Naive thymus-derived CD4-positive, alpha-beta T cell (primary cell): ENCODE data around the gene TRAPPC14. TPM values are rescaled to one million over a fixed set of nuclear protein-coding genes. Genes with fewer than 3 reads are reported as not detected.

Source experiments
- ATAC-seq: fragments of 150-1000 bp; cut with Tn5 transposase; 2 replicates; pipeline ENCODE4 v1.10.0; 2021; ENCODE audit warnings: mild to moderate bottlenecking, moderate library complexity
- CTCF ChIA-PET: fragments of 350-600 bp; sonication (Branson Sonifier 250); formaldehyde crosslinking; loops from one replicate; lab custom pipeline; 2021; ENCODE audit warnings: antibody characterized with exemption; lab: Charles Lee
- POLR2A ChIA-PET: fragments of 350-600 bp; sonication (Branson Sonifier 250); formaldehyde crosslinking; loops from one replicate; lab custom pipeline; 2021; ENCODE audit warnings: antibody characterized with exemption, inconsistent platforms; lab: Charles Lee
- DNase-seq, 9 donors: peaks; one replicate each; pipeline versions ENCODE4 v3.0.0 to v3.0.0-alpha.2; 2020 to 2022; ENCODE audit warnings: mixed read lengths in 1 of 9
- H3K27ac ChIP-seq: one replicate; pipeline ENCODE4 v1.7.0; 2013; ENCODE audit warnings: mild to moderate bottlenecking, low read depth, low read length, moderate library complexity
- H3K27me3 ChIP-seq, 2 donors: one replicate each; pipeline ENCODE4 v1.7.0; 2013; ENCODE audit warnings: low read length in 2 of 2, mild to moderate bottlenecking in 2 of 2, moderate library complexity in 2 of 2; ENCODE audit not compliant: control insufficient read depth in 2 of 2, insufficient read depth in 2 of 2
- H3K36me3 ChIP-seq, 3 experiments: 1 replicate in 2 of 3; 2 replicates in 1 of 3; pipeline ENCODE4 v1.7.0; 2013; ENCODE audit warnings: low read length in 3 of 3, mild to moderate bottlenecking in 3 of 3, moderate library complexity in 1 of 3; ENCODE audit not compliant: insufficient read depth in 3 of 3, control insufficient read depth in 2 of 3
- H3K4me1 ChIP-seq, 2 donors: one replicate each; pipeline ENCODE4 v1.7.0; 2013; ENCODE audit warnings: low read length in 2 of 2, mild to moderate bottlenecking in 2 of 2, moderate library complexity in 1 of 2; ENCODE audit not compliant: control insufficient read depth in 2 of 2, insufficient read depth in 2 of 2
- H3K4me3 ChIP-seq: 2 replicates; pipeline ENCODE4 v1.7.0; 2013; ENCODE audit warnings: mild to moderate bottlenecking, low read length
- H3K9me3 ChIP-seq, 3 experiments: 1 replicate in 2 of 3; 2 replicates in 1 of 3; pipeline ENCODE4 v1.7.0; 2013; ENCODE audit warnings: low read length in 3 of 3; ENCODE audit not compliant: control insufficient read depth in 2 of 3
- H3K27ac Mint-ChIP-seq, 9 donors: one replicate each; pipeline ENCODE4 v1.8.0; 2020 to 2022; ENCODE audit warnings: mixed read lengths in 9 of 9, mild to moderate bottlenecking in 8 of 9, moderate library complexity in 5 of 9, inconsistent platforms in 2 of 9
- H3K27me3 Mint-ChIP-seq, 5 donors: one replicate each; pipeline ENCODE4 v1.8.0; 2021 to 2022; ENCODE audit warnings: mixed read lengths in 5 of 5, mild to moderate bottlenecking in 1 of 5
- H3K36me3 Mint-ChIP-seq, 5 donors: one replicate each; pipeline ENCODE4 v1.8.0; 2020 to 2022; ENCODE audit warnings: mixed read lengths in 5 of 5, mild to moderate bottlenecking in 3 of 5, inconsistent platforms in 1 of 5
- H3K4me1 Mint-ChIP-seq, 7 donors: one replicate each; pipeline ENCODE4 v1.8.0; 2020 to 2022; ENCODE audit warnings: mixed read lengths in 7 of 7, mild to moderate bottlenecking in 3 of 7, inconsistent platforms in 1 of 7
- H3K4me3 Mint-ChIP-seq, 10 donors: one replicate each; pipeline ENCODE4 v1.8.0; 2020 to 2022; ENCODE audit warnings: mild to moderate bottlenecking in 10 of 10, mixed read lengths in 10 of 10, moderate library complexity in 6 of 10, inconsistent platforms in 2 of 10
- H3K9me3 Mint-ChIP-seq, 11 donors: one replicate each; pipeline ENCODE4 v1.8.0; 2020 to 2022; ENCODE audit warnings: mixed read lengths in 11 of 11, mild to moderate bottlenecking in 4 of 11, inconsistent platforms in 1 of 11, moderate library complexity in 1 of 11
- intact Hi-C, 2 donors: fragments of 100-400 bp; cut with micrococcal nuclease; formaldehyde crosslinking; loops; one replicate each; pipeline ENCODE4 v1.15.1; 2023
- polyA plus RNA-seq, 2 donors: library from polyadenylated mRNA; unstranded; fragments of 300-500 nt; fragmentation: Illumina TruSeq; gene quantifications; one replicate each; pipeline ENCODE4 v1.2.3, GENCODE V29; 2021
- total RNA-seq, 6 experiments: library from RNA in 5 of 6; stranded (reverse) in 5 of 6; gene quantifications; 1 replicate in 5 of 6; 2 replicates in 1 of 6; pipeline ENCODE4 v1.2.3 and lab custom pipeline; 2021 to 2026

Gene TRAPPC14
- total and polyA plus RNA-seq, 7 experiments from 2014 or later, result 3.2 to 102 (median 63.8) TPM

DNA sequence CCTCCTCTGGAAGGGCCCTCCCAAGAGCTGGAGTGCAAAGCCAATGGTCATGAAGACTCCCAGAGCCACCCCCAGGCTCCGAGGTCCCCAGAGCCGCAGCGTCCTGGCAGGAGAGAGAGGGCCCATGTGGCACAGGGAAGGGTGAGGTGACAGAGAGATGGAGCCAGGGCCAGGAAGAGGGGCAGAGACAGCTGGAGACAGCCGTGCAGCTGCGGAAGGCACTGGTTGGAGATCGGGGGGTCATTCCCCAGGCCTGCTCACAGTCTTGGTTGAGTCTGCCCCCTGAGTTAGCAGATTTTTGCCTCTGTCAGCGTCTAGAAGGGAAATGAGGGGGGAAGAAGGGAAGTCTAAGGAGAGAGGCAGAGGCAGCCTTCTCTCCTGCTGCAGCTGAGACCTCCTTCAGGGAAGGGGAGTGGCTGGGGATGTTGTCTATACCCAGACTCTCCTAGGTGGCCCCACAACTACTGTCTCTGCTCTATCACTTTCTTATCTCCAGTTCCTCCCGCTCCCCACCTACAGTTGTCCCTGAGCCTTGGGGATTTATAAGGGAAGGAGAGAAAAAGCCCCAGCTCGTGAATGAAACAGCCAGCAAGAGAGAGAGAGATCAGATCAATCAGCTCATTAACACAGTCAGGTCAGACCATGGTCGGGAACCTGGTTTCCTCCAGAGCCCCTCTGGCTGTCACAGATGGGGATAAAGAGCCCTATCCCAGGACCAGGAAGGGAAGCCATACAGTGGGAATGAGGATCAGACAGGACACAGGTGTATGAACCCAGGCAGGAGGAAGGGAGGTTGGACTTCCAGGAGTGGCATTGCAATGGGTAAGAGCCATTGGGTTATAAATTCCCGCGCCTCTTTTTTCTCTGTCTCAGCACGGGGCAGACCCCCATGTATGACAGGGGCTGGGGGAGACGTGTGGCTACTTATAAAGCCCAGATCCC is 8.7 kb upstream of the TRAPPC14 start:
- ChIA-PET CTCF (interaction anchor here (0.6 to 4.2 kb wide), 15 partner anchors 9 to 485 kb away, joined by 3 to 18 read pairs (median 5); partner anchors contain the start of genes GPC2, STAG3 and TRAPPC14), POLR2A (interaction anchor here (0.9 to 23.1 kb wide), 15 partner anchors 13 to 53 kb away, joined by 3 to 383 read pairs (median 5); partner anchors contain the start of genes GPC2, LAMTOR4, MBLAC1 and PVRIG)
- peaks cover 0 to 4% (median 0%) of the 10 kb centered on the region in 5 donors for H3K36me3 Mint-ChIP-seq
- H3K27ac Mint-ChIP-seq, result peak overlapping the region; percentile 87 to 99 (median 96)
- Histone ChIP-seq H3K9me3 (no peaks in the 10 kb centered on the region), H3K4me3 (peak overlapping the region; percentile 69), H3K27ac (peak overlapping the region; percentile 81), H3K36me3 (no peaks in the 10 kb centered on the region), H3K4me1 (peaks cover 30 to 82% of the 10 kb centered on the region in 2 donors), H3K27me3 (no peaks in the 10 kb centered on the region)
- intact Hi-C loops, result loop anchor here (1.0 to 5.0 kb wide), 3 partner anchors 9 to 35 kb away; partner anchors contain the start of gene TRAPPC14 (in 2 of the 2)
- peak overlapping the region; percentile 86 to 95 (median 92) for H3K4me3 Mint-ChIP-seq
- H3K27me3 Mint-ChIP-seq, result peaks cover 0 to 27% (median 5%) of the 10 kb centered on the region in 5 donors
- no peaks in the 10 kb centered on the region for H3K9me3 Mint-ChIP-seq
- ATAC-seq, result no peak
- peaks cover 54 to 93% (median 82%) of the 10 kb centered on the region in 7 donors for H3K4me1 Mint-ChIP-seq
- DNase-seq, result no peak

GRCh38 chr7:100166317-100166940 is 7.9 kb upstream of the TRAPPC14 start:
- intact Hi-C loops, result loop anchor here (1.0 to 5.0 kb wide), 3 partner anchors 8 to 34 kb away; partner anchors contain the start of gene TRAPPC14 (in 2 of the 2)
- peak overlapping the region; percentile 69 for H3K4me3 ChIP-seq
- POLR2A ChIA-PET, result interaction anchor here (0.8 to 23.1 kb wide), 15 partner anchors 14 to 54 kb away, joined by 3 to 383 read pairs (median 5); partner anchors contain the start of genes GPC2, LAMTOR4, PVRIG and STAG3
- H3K27me3 Mint-ChIP-seq, result peaks cover 0 to 27% (median 5%) of the 10 kb centered on the region in 5 donors
- no peaks in the 10 kb centered on the region for H3K36me3 ChIP-seq
- peaks cover 30 to 78% of the 10 kb centered on the region in 2 donors for H3K4me1 ChIP-seq
- H3K4me1 Mint-ChIP-seq, result peaks cover 54 to 94% (median 83%) of the 10 kb centered on the region in 7 donors
- no peaks in the 10 kb centered on the region for H3K9me3 Mint-ChIP-seq
- no peaks in the 10 kb centered on the region for H3K27me3 ChIP-seq
- CTCF ChIA-PET, result interaction anchor here (0.9 to 4.2 kb wide), 10 partner anchors 9 to 51 kb away, joined by 3 to 18 read pairs (median 5); partner anchors contain the start of genes GPC2, STAG3 and TRAPPC14
- peak overlapping the region; percentile 86 to 95 (median 92) for H3K4me3 Mint-ChIP-seq
- H3K36me3 Mint-ChIP-seq, result peaks cover 0 to 3% (median 0%) of the 10 kb centered on the region in 5 donors
- no peaks in the 10 kb centered on the region for H3K9me3 ChIP-seq
- H3K27ac Mint-ChIP-seq, result peak overlapping the region; percentile 87 to 99 (median 96)
- DNase-seq (peak in 7 of 9 donors; percentile 56 to 71 (median 61)), ATAC-seq (peak; percentile 75)
- H3K27ac ChIP-seq, result peak overlapping the region; percentile 81

DNA sequence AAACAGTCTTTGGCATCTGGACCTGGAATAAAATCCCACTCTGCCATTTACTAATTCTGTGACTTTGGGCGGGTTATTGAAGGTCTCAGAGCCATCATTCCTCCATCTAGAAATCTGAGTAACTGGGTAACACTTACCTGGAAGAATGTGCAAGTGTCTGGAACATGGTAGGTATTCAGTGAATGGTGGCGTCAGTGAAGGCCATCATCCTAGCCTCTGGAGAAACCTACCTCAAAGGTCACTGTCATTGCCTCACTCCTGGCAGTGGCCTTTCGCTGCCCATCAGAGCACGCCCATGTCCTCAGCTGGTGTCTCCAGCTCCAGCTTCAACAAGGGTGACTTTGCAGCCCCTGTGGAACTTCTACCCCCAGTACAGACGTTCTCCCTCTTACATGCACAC is 5.3 kb upstream of the TRAPPC14 start:
- intact Hi-C loops, result loop anchor here in 1 of 2 donors (1.0 to 2.0 kb wide), 3 partner anchors 7 to 16 kb away; partner anchors contain the start of genes GPC2, LAMTOR4 and STAG3
- Histone ChIP-seq H3K4me1 (peaks cover 25 to 60% of the 10 kb centered on the region in 2 donors), H3K4me3 (no peak overlapping the region), H3K9me3 (no peaks in the 10 kb centered on the region), H3K27ac (peak overlapping the region; percentile 61), H3K27me3 (no peaks in the 10 kb centered on the region), H3K36me3 (no peaks in the 10 kb centered on the region)
- H3K4me1 Mint-ChIP-seq, result peaks cover 44 to 93% (median 77%) of the 10 kb centered on the region in 7 donors
- ChIA-PET POLR2A (interaction anchor here (0.6 to 23.1 kb wide), 9 partner anchors 13 to 80 kb away, joined by 3 to 383 read pairs (median 6); partner anchors contain the start of genes AP4M1, GPC2, LAMTOR4 and PVRIG), CTCF (interaction anchor here (0.6 to 4.2 kb wide), 7 partner anchors 13 to 53 kb away, joined by 3 to 18 read pairs (median 6); partner anchors contain the start of gene GPC2)
- no peak for ATAC-seq
- H3K27me3 Mint-ChIP-seq, result peaks cover 0 to 20% (median 5%) of the 10 kb centered on the region in 5 donors
- peak overlapping the region; percentile 70 to 90 (median 80) for H3K4me3 Mint-ChIP-seq
- no peaks in the 10 kb centered on the region for H3K9me3 Mint-ChIP-seq
- peaks cover 0 to 2% (median 0%) of the 10 kb centered on the region in 5 donors for H3K36me3 Mint-ChIP-seq
- DNase-seq, result no peak
- H3K27ac Mint-ChIP-seq, result peak overlapping the region; percentile 88 to 98 (median 95)

- Histone ChIP-seq H3K36me3 (peaks cover 0 to 4% (median 0%) of the 10 kb centered on the region in 3 experiments), H3K4me3 (peak overlapping the region; percentile 44), H3K27ac (peak overlapping the region; percentile 61), H3K9me3 (no peaks in the 10 kb centered on the region), H3K27me3 (no peaks in the 10 kb centered on the region), H3K4me1 (peaks cover 25 to 56% of the 10 kb centered on the region in 2 donors)
- intact Hi-C loops, result loop anchor here in 1 of 2 donors (1.0 to 2.0 kb wide), 3 partner anchors 8 to 15 kb away; partner anchors contain the start of genes GPC2, LAMTOR4 and STAG3
- CTCF ChIA-PET, result interaction anchor here (0.6 to 4.2 kb wide), 7 partner anchors 12 to 54 kb away, joined by 3 to 18 read pairs (median 6); partner anchors contain the start of gene LAMTOR4
- Mint-ChIP-seq H3K4me3 (peak overlapping the region; percentile 70 to 90 (median 80)), H3K9me3 (no peaks in the 10 kb centered on the region), H3K27me3 (peaks cover 0 to 14% (median 3%) of the 10 kb centered on the region in 5 donors), H3K36me3 (peaks cover 0 to 2% (median 0%) of the 10 kb centered on the region in 5 donors), H3K4me1 (peaks cover 43 to 87% (median 71%) of the 10 kb centered on the region in 7 donors), H3K27ac (peak overlapping the region; percentile 88 to 98 (median 95))
- ATAC-seq (peak; percentile 23), DNase-seq (peak in 6 of 9 donors; percentile 57 to 77 (median 68))
- POLR2A ChIA-PET, result interaction anchor here (0.6 to 23.1 kb wide), 10 partner anchors 12 to 272 kb away, joined by 3 to 383 read pairs (median 5); partner anchors contain the start of genes AP4M1, GPC2, LAMTOR4 and PVRIG
These were observed 4.5 kb upstream of the TRAPPC14 start for GRCh38 chr7:100163006-100163531.

DNA sequence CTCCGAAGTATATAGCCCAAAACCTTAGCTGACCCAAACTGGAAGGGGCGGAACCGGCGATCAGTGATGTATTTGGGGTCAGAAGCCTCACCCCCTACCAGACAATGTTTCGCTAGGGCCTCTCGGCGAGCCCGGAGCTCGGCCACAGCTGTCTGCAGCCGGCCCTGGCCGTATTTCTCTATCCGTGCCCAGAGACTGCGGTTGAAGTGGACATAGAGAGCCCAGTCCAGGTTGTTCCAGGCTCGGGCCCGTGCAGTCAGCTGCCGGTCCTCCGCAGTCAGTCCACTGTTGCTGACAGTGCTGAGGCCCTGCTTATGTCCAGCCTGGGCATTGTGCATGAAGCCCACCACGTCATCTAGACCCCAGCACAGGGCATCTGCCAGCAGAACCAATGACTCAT is 1.5 kb upstream of the TRAPPC14 start:
- H3K36me3 Mint-ChIP-seq, result peaks cover 0 to 16% (median 5%) of the 10 kb centered on the region in 5 donors
- no peaks in the 10 kb centered on the region for H3K9me3 Mint-ChIP-seq
- no peak overlapping the region for H3K27ac ChIP-seq
- intact Hi-C loops, result no loop called here
- peaks cover 0 to 24% (median 6%) of the 10 kb centered on the region in 3 experiments for H3K36me3 ChIP-seq
- peak overlapping the region in 6 of 9 donors; percentile 48 to 98 (median 84) for H3K27ac Mint-ChIP-seq
- H3K4me1 ChIP-seq, result peaks cover 13 to 45% of the 10 kb centered on the region in 2 donors
- DNase-seq, result no peak
- H3K4me3 ChIP-seq, result no peak overlapping the region
- no peaks in the 10 kb centered on the region for H3K9me3 ChIP-seq
- H3K27me3 ChIP-seq, result no peaks in the 10 kb centered on the region
- CTCF ChIA-PET, result interaction anchor here (0.5 to 4.8 kb wide), 8 partner anchors 7 to 187 kb away, joined by 3 to 16 read pairs (median 4); partner anchors contain the start of genes GAL3ST4, LAMTOR4 and PVRIG
- peaks cover 33 to 84% (median 66%) of the 10 kb centered on the region in 7 donors for H3K4me1 Mint-ChIP-seq
- H3K27me3 Mint-ChIP-seq, result no peaks in the 10 kb centered on the region
- POLR2A ChIA-PET, result interaction anchor here (1.5 to 23.1 kb wide), 4 partner anchors 9 to 62 kb away, joined by 3 to 383 read pairs (median 165); partner anchors contain the start of genes GPC2, LAMTOR4, STAG3 and TRAPPC14
- H3K4me3 Mint-ChIP-seq, result peak overlapping the region in 7 of 10 donors; percentile 13 to 89 (median 43)
- ATAC-seq, result no peak
